Activated CD8-positive, alpha-beta T cell treated with anti-CD3 and anti-CD28 coated beads, Interleukin-2, amount 10 ng/mL, durations not matched to agents 7 days and 5 days (primary cell): ENCODE measurements around the gene NUMB. TPM values are rescaled to one million over a fixed set of nuclear protein-coding genes. Genes with fewer than 3 reads are reported as not detected.

Source experiments
- ATAC-seq: fragments of 150-1000 bp; cut with Tn5 transposase; one replicate; pipeline ENCODE4 v1.10.0; 2021; ENCODE audit warnings: moderate library complexity
- CTCF ChIA-PET: fragments of 350-600 bp; sonication (Branson Sonifier 250); formaldehyde crosslinking; loops from one replicate; lab custom pipeline; 2021; ENCODE audit warnings: antibody characterized with exemption; lab: Charles Lee
- POLR2A ChIA-PET: fragments of 350-600 bp; sonication (Branson Sonifier 250); formaldehyde crosslinking; loops from one replicate; lab custom pipeline; 2021; ENCODE audit warnings: antibody characterized with exemption; lab: Charles Lee
- DNase-seq: peaks from one replicate; pipeline ENCODE4 v3.0.0-alpha.2; 2020
- H3K27ac Mint-ChIP-seq: one replicate; pipeline ENCODE4 v1.8.0; 2021; ENCODE audit warnings: mild to moderate bottlenecking, mixed read lengths
- H3K27me3 Mint-ChIP-seq: one replicate; pipeline ENCODE4 v1.8.0; 2021; ENCODE audit warnings: low read depth, mixed read lengths
- H3K36me3 Mint-ChIP-seq: one replicate; pipeline ENCODE4 v1.8.0; 2021; ENCODE audit warnings: low read depth, mixed read lengths
- H3K4me1 Mint-ChIP-seq: one replicate; pipeline ENCODE4 v1.8.0; 2021; ENCODE audit warnings: low read depth, mixed read lengths
- H3K4me3 Mint-ChIP-seq: one replicate; pipeline ENCODE4 v1.8.0; 2021; ENCODE audit warnings: mild to moderate bottlenecking, mixed read lengths
- H3K9me3 Mint-ChIP-seq: one replicate; pipeline ENCODE4 v1.8.0; 2022; ENCODE audit warnings: mixed read lengths; ENCODE audit not compliant: insufficient read depth
- total RNA-seq, 2 experiments: library from RNA; stranded (reverse); gene quantifications; one replicate each; pipeline ENCODE4 v1.2.3, GENCODE V29; 2021

NUMB gene
- total RNA-seq, 2 experiments from 2014 or later = 37.7 to 40.2 TPM

DNA sequence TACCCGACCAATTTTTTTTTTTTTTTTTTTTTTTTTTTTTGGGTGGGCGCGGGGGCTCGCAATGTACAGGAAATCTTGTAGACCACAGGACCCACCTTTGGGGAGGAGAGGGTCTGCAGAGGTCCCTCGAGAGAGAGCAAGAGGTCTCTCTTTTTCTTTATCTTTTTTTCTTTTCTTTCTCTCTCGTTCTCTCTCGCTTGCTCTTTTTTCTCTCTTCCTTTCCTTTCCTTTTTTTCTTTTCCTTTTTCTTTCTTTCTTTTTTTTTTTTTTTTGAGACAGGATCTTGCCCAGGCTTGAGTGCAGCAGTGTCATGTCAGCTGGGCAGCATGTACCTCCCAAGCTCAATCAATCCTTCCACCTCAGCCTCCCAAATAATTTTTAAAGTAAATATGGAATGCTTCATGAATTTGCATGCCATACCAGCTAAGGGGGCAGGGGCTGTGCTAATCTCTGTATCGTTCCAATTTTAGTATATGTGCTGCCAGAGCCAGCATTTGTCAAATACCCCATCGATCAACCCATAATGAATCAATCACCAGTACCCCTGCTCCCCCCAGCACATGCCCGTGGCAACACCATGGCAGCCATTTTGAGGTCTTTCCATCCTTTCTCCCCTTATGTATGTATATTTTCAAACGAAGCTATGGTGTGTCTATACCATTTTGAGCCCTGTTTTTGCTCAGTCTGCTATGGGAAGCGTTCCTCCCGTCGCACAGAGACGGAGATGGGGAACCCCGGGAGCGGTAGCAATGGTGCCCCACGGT lies 211.8 kb downstream of the NUMB start:
- DNase-seq (no peak), ATAC-seq (no peak)
- peaks cover 45% of the 10 kb centered on the region for H3K4me1 Mint-ChIP-seq
- ChIA-PET POLR2A (no interaction called here), CTCF (interaction anchor here (0.6 kb wide), 1 partner anchor 49 kb away, joined by 3 read pairs; no protein-coding TSS in a partner anchor)
- H3K27me3 Mint-ChIP-seq = peaks cover 37% of the 10 kb centered on the region
- no peak overlapping the region for H3K27ac Mint-ChIP-seq
- H3K9me3 Mint-ChIP-seq = no peaks in the 10 kb centered on the region
- H3K36me3 Mint-ChIP-seq = no peaks in the 10 kb centered on the region
- H3K4me3 Mint-ChIP-seq = peak overlapping the region; percentile 66

DNA sequence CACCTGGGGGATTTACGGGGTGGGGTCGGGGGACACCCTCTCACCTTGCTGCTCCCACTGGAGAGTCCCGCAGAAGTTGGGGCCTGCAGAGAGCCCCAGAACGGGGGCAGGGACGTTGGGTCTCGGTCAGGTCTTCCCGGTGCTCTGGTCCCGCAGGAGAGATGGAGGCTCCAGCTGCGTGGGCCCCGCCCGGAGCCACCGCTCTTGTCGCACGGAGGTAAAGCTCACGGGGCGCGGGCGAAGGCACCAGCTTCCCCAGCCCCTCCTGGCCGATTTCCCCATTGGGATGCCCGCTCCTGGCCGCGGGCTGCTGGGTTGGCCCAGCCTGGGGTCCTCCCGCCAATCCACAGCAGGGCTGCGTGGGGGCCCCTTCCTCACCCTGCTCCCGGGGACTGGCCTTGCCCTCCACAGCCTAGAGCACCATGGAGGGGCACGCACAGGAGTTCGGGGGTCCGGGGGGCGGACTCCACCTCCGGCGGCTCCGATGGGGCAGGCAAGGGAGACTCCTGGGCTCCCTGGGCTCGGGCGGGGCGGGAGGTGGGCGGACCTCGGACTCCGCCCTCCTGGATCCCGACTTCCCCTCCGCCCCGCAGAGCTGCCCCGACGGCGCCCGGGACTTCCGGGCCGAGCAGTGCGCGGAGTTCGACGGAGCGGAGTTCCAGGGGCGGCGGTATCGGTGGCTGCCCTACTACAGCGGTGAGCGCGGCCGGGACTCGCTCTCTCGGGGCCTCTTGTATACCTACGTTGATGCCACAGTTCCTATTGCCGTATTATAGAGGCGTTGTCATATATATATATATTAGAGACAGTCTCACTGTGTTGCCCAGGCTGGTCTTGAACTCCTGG lies 212.6 kb downstream of the NUMB start:
- DNase-seq = peak; percentile 63
- peaks cover 48% of the 10 kb centered on the region for H3K4me1 Mint-ChIP-seq
- ChIA-PET POLR2A (no interaction called here), CTCF (interaction anchor here (0.6 kb wide), 1 partner anchor 50 kb away, joined by 3 read pairs; no protein-coding TSS in a partner anchor)
- peak overlapping the region; percentile 66 for H3K4me3 Mint-ChIP-seq
- H3K27ac Mint-ChIP-seq = no peak overlapping the region
- H3K9me3 Mint-ChIP-seq = no peaks in the 10 kb centered on the region
- ATAC-seq = peak; percentile 93
- peaks cover 43% of the 10 kb centered on the region for H3K27me3 Mint-ChIP-seq
- no peaks in the 10 kb centered on the region for H3K36me3 Mint-ChIP-seq

DNA sequence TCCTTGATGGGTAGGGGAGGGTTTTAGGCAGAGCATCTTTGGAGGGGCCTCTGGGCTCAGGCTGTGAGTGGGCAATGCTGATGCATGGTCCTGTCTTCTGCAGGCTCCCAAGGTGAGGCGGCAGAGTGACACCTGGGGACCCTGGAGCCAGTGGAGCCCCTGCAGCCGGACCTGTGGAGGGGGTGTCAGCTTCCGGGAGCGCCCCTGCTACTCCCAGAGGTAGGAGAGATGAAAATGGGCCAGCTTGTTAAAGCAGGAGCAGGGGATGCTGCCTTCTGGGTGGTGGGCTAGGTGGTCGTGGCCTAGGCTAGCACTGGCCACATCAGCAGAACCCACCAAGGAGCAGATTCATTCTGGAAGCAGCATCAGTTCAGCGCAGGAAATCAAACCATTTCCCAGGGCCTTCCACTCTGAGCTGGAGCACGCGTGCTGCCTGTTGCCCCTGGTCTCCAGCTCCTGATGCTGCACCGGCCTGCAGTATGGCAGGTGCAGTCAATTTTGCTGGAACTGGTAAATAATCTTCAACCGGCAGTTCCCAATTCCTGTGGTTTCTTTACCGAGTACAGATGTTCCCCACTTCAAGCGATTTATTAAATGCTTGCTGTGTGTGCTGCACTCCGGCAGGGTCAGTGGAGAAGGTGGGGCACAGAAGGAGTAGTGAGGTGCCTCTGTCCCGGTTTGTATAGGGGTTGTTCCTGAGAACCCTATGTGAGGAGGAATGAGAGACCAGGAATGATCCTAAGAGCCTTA lies 213.6 kb downstream of the NUMB start:
- Mint-ChIP-seq H3K36me3 (no peaks in the 10 kb centered on the region), H3K9me3 (no peaks in the 10 kb centered on the region), H3K4me3 (peak overlapping the region; percentile 47), H3K27me3 (peaks cover 48% of the 10 kb centered on the region), H3K4me1 (peaks cover 49% of the 10 kb centered on the region), H3K27ac (no peak overlapping the region)
- DNase-seq = no peak
- no peak for ATAC-seq
- ChIA-PET POLR2A (interaction anchor here (0.7 to 0.8 kb wide), 3 partner anchors 31 to 1101 kb away, joined by 3 read pairs; partner anchors contain the start of gene PSEN1), CTCF (no interaction called here)

DNA sequence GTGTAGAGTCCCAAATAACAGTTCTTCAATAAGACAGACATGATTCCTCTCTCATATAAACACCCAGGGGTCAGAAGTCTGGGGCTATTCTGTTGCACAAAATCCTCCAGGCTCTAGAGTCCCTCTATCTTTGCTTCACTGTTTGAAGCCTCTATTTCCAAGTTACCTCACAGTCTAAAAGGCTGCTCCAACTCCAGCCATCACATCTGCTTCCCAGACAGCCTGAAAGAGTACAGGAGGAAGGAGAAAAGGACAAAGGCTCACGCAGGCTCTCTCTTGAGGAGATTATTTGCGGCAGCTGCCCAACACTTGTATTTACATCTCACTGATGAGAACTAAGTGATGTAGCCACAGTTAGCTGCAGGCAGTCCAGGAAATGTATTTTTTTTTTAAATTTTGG lies 214.6 kb downstream of the NUMB start:
- Mint-ChIP-seq H3K4me3 (no peak overlapping the region), H3K4me1 (peaks cover 47% of the 10 kb centered on the region), H3K36me3 (no peaks in the 10 kb centered on the region), H3K9me3 (no peaks in the 10 kb centered on the region), H3K27me3 (peaks cover 53% of the 10 kb centered on the region), H3K27ac (no peak overlapping the region)
- ATAC-seq (no peak), DNase-seq (no peak)
- ChIA-PET POLR2A (no interaction called here), CTCF (no interaction called here)

DNA sequence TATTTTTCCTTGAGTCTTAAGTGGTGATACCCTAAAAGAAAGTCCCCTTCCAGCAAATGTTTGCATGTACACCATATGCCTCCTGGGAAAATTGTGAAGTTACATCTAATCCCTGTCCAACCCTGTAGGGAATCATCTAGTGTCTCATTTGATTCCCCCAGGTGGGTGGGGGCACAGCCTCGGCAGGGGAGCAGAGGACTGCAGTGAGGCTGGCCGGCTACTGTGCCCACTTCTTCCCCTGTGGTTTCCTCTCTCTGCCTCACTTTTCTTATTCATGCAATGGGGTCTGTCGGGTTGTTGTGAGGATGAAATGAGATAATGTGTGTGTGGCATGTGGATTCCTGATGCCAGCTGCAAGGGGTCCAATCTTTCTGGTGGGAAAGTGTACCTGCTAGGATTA lies 215.0 kb downstream of the NUMB start:
- CTCF ChIA-PET = interaction anchor here (1.2 kb wide), 1 partner anchor 10 kb away, joined by 4 read pairs; no protein-coding TSS in a partner anchor
- DNase-seq (no peak), ATAC-seq (no peak)
- Mint-ChIP-seq H3K4me3 (no peak overlapping the region), H3K36me3 (no peaks in the 10 kb centered on the region), H3K4me1 (peaks cover 43% of the 10 kb centered on the region), H3K9me3 (no peaks in the 10 kb centered on the region), H3K27ac (no peak overlapping the region), H3K27me3 (peaks cover 57% of the 10 kb centered on the region)
- POLR2A ChIA-PET = interaction anchor here (0.6 kb wide), 1 partner anchor 13 kb away, joined by 3 read pairs; no protein-coding TSS in a partner anchor

DNA sequence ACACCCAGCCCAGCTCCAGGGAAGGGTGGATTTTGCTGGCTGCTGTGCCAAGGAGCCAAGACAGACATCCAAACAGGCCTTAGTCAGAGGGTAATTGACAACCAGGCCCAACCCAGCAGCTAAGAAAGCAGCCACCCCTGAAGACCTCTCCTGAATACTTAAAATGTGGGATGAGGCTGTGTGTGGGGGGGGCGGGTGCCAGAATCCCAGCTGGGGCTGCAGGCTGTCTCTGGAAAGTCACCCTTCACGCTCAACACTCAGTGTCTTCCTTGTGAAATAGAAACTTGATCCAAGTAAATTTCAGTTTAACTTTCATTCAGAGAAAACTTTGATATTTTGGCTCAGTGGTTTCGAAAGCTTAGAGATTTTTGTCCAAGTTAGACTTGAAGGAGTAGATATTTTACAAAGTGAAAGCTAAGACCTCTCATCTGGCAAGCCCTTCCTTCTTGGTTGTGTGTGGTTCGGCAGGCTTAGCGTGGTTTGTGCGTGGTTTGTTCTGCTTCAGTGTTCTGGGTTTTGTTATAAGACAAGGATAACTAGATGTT lies 215.9 kb downstream of the NUMB start:
- H3K4me3 Mint-ChIP-seq = no peak overlapping the region
- POLR2A ChIA-PET = interaction anchor here (0.6 kb wide), 1 partner anchor 14 kb away, joined by 3 read pairs; no protein-coding TSS in a partner anchor
- H3K9me3 Mint-ChIP-seq = no peaks in the 10 kb centered on the region
- ATAC-seq (no peak), DNase-seq (peak; percentile 33)
- CTCF ChIA-PET = interaction anchor here (0.6 to 1.2 kb wide), 3 partner anchors 10 to 230 kb away, joined by 3 to 4 read pairs (median 3); no protein-coding TSS in a partner anchor
- H3K4me1 Mint-ChIP-seq = peaks cover 35% of the 10 kb centered on the region
- no peak overlapping the region for H3K27ac Mint-ChIP-seq
- no peaks in the 10 kb centered on the region for H3K36me3 Mint-ChIP-seq
- peaks cover 57% of the 10 kb centered on the region for H3K27me3 Mint-ChIP-seq

DNA sequence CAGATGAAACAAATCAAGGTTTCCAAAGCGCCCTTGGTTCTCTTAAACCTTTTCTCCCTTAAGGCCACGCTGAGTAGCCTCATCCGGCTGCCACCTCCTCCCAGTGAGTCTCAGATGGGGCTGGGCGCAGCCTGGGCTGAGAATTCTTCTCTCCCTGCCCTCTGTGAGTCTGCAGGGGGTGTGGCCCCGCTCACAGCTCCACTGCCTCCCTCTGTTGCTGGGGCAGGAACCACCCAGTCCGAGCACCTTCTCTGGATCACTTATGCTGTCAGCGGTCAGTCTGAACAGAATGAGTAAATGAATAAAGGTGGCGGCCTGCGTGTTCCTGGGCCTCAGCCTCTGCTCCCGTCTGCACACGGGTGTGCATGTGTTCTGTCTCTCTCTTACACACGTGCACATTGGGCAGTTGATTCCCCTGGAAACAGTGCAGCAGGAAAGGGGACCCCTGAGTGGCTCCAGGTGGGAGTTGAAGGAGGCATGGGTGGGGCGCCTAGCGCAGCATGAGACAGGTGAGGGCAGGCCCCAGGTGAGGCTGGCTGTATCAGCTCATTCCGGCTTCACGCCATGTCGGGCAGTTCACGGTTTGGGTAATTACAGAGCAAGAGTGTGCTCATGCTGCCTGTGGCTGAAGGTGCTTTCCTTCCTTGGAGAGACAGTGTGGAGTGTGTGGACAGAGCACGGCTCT lies 216.7 kb downstream of the NUMB start:
- POLR2A ChIA-PET = no interaction called here
- H3K27ac Mint-ChIP-seq = no peak overlapping the region
- peaks cover 31% of the 10 kb centered on the region for H3K4me1 Mint-ChIP-seq
- peaks cover 58% of the 10 kb centered on the region for H3K27me3 Mint-ChIP-seq
- ATAC-seq = no peak
- CTCF ChIA-PET = interaction anchor here (1.2 kb wide), 1 partner anchor 54 kb away, joined by 3 read pairs; no protein-coding TSS in a partner anchor
- no peak for DNase-seq
- no peak overlapping the region for H3K4me3 Mint-ChIP-seq
- H3K36me3 Mint-ChIP-seq = no peaks in the 10 kb centered on the region
- H3K9me3 Mint-ChIP-seq = no peaks in the 10 kb centered on the region

DNA sequence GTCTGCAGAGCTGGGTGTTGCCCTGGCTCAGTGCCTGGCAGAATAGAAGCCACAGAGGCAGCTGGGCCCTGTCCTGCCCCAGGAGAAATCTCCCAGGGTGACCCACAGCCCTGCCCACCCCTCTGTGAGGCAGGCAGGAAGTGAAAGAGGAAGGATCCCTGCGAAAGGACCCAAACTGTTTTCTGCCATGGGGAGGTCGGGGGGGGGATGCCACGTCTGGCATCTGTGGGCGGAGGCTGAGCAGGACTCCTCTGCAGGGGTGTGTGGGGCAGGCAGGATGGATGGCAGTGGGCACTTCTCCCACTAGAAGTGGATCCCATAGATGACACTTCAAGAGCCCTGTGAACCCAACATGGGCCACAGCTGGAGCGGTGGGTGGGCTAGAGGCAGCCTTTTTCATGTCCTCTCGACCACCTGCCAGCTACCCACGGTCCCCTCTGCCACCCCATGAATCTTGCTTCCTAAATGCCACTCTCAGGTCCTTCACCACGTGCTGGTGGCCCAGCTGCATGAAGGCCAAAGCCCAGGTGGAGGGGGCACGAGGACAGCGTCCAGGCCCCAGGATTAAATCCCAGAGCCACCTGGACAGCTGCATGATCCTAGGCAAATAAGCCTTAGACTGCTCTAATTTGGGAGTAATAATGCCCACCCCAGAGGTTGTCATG lies 217.4 kb downstream of the NUMB start:
- Mint-ChIP-seq H3K4me3 (no peak overlapping the region), H3K36me3 (no peaks in the 10 kb centered on the region), H3K9me3 (no peaks in the 10 kb centered on the region), H3K4me1 (peaks cover 28% of the 10 kb centered on the region), H3K27ac (no peak overlapping the region), H3K27me3 (peaks cover 63% of the 10 kb centered on the region)
- ChIA-PET CTCF (no interaction called here), POLR2A (no interaction called here)
- ATAC-seq = no peak
- DNase-seq = no peak

DNA sequence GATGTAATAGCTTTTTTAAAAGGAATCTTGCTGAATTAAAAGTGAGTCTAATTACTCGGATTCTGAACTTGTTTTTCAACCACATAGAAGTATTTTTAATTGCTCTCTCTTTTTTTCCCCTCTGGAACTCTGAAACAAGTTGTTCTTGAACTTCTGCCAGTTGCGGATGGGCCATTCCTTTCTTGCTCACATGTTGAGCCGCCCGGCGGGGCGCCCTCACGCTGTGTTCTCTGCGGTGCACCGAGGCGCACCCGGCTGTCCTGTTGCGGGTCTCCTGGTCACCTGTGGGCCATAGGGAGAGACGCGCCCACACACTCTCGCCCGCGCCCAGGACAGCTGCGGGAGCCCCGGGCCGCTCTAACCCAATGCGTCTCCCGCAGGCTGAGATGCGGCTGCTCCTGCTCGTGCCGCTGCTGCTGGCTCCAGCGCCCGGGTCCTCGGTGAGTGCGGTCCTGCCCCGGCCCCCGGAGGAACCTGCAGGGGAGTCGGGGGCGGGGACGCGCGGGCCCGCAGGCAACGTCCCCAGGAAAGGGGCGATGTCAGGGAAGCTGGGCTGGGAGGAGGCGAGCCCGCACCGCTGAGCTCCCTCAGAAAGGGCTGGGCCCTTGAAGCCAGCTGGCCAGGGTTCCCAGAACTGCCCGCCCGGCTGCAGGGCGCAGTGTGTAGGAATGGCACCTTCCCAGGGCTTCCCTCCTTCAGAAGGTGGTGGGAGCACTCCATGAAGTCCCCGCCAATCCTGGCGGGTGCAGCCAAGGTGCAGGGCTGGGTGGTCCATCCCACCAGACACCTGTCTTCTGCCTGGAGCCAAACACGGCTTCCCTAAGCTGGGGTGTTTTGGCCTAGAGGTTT lies 218.7 kb downstream of the NUMB start:
- peaks cover 70% of the 10 kb centered on the region for H3K27me3 Mint-ChIP-seq
- CTCF ChIA-PET = no interaction called here
- no peaks in the 10 kb centered on the region for H3K36me3 Mint-ChIP-seq
- H3K27ac Mint-ChIP-seq = no peak overlapping the region
- H3K9me3 Mint-ChIP-seq = no peaks in the 10 kb centered on the region
- peaks cover 24% of the 10 kb centered on the region for H3K4me1 Mint-ChIP-seq
- H3K4me3 Mint-ChIP-seq = no peak overlapping the region
- POLR2A ChIA-PET = no interaction called here
- ATAC-seq (no peak), DNase-seq (no peak)

DNA sequence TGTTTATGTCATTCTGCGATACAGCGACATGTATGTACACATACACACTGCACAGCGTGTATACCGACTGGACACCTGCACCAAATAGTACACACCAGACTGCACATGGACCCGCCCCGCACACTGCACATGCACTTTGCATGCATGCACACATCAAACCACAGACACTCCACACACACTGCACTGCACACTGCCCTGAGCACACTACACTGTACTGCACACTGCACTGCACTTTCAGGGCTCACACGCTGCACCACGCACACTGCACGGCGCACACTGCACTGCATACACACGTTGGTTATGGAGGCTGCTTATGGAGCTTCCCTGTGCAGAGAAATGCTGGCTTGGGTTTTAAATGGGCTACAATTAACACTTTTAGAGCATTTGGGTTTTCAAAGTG lies 219.4 kb downstream of the NUMB start:
- H3K27ac Mint-ChIP-seq = no peak overlapping the region
- H3K27me3 Mint-ChIP-seq = peaks cover 71% of the 10 kb centered on the region
- no peak for ATAC-seq
- no peak overlapping the region for H3K4me3 Mint-ChIP-seq
- H3K9me3 Mint-ChIP-seq = no peaks in the 10 kb centered on the region
- H3K4me1 Mint-ChIP-seq = peaks cover 24% of the 10 kb centered on the region
- DNase-seq = no peak
- ChIA-PET CTCF (no interaction called here), POLR2A (no interaction called here)
- H3K36me3 Mint-ChIP-seq = no peaks in the 10 kb centered on the region
